Measurements from ENCODE around the gene CDH4. TPM values are rescaled to one million over a fixed set of nuclear protein-coding genes. Genes with fewer than 3 reads are reported as not detected.

Gene CDH4
- total RNA-seq, 1 donor from 2014 or later, result 12.1 TPM

GRCh38 chr20:61387204-61387953 lies 135.3 kb downstream of the CDH4 start:
- Histone ChIP-seq H3K36me3 (ENCODE audit: control insufficient read depth, insufficient read depth, low read length) (no peaks in the 10 kb centered on the region), H3K4me3 (ENCODE audit: low read depth, low read length) (no peak overlapping the region), H3K27me3 (ENCODE audit: control insufficient read depth, insufficient read depth, low read length) (no peaks in the 10 kb centered on the region)
- FAIRE-seq (peak; percentile 89), DNase-seq (ENCODE audit: low read depth) (peak; percentile 68)
- TF ChIP-seq CTCF (IDR thresholded peaks at IDR 0.05; ENCODE audit: insufficient read depth, low read length, severe bottlenecking), result no peak

- TF ChIP-seq CTCF (IDR thresholded peaks at IDR 0.05; ENCODE audit: insufficient read depth, low read length, severe bottlenecking), result no peak
These were observed 135.9 kb downstream of the CDH4 start for GRCh38 chr20:61387954-61388348.

GRCh38 chr20:61389077-61389476 lies 137.0 kb downstream of the CDH4 start:
- no peak for DNase-seq (ENCODE audit: low read depth)
- no peak for TF ChIP-seq CTCF (IDR thresholded peaks at IDR 0.05; ENCODE audit: insufficient read depth, low read length, severe bottlenecking)
- no peak for FAIRE-seq
- H3K4me3 ChIP-seq (ENCODE audit: low read depth, low read length), result no peak overlapping the region
- no peaks in the 10 kb centered on the region for H3K36me3 ChIP-seq (ENCODE audit: control insufficient read depth, insufficient read depth, low read length)
- no peaks in the 10 kb centered on the region for H3K27me3 ChIP-seq (ENCODE audit: control insufficient read depth, insufficient read depth, low read length)

More at GRCh38 chr20:61387954-61388348, 135.9 kb downstream of the CDH4 start:
- Histone ChIP-seq H3K4me3 (ENCODE audit: low read depth, low read length) (no peak overlapping the region), H3K27me3 (ENCODE audit: control insufficient read depth, insufficient read depth, low read length) (no peaks in the 10 kb centered on the region), H3K36me3 (ENCODE audit: control insufficient read depth, insufficient read depth, low read length) (no peaks in the 10 kb centered on the region)
- FAIRE-seq (no peak), DNase-seq (ENCODE audit: low read depth) (no peak)

- Histone ChIP-seq H3K36me3 (ENCODE audit: control insufficient read depth, insufficient read depth, low read length) (no peaks in the 10 kb centered on the region), H3K27me3 (ENCODE audit: control insufficient read depth, insufficient read depth, low read length) (no peaks in the 10 kb centered on the region), H3K4me3 (ENCODE audit: low read depth, low read length) (no peak overlapping the region)
- TF ChIP-seq CTCF (IDR thresholded peaks at IDR 0.05; ENCODE audit: insufficient read depth, low read length, severe bottlenecking), result no peak
- FAIRE-seq (no peak), DNase-seq (ENCODE audit: low read depth) (no peak)
These were observed 139.1 kb downstream of the CDH4 start for GRCh38 chr20:61391185-61391584.

GRCh38 chr20:61391812-61392520 lies 139.9 kb downstream of the CDH4 start:
- H3K36me3 ChIP-seq (ENCODE audit: control insufficient read depth, insufficient read depth, low read length), result no peaks in the 10 kb centered on the region
- DNase-seq (ENCODE audit: low read depth) (peak; percentile 5), FAIRE-seq (no peak)
- TF ChIP-seq CTCF (IDR thresholded peaks at IDR 0.05; ENCODE audit: insufficient read depth, low read length, severe bottlenecking), result no peak
- no peaks in the 10 kb centered on the region for H3K27me3 ChIP-seq (ENCODE audit: control insufficient read depth, insufficient read depth, low read length)
- H3K4me3 ChIP-seq (ENCODE audit: low read depth, low read length), result no peak overlapping the region
